Activated CD4-positive, alpha-beta memory T cell treated with anti-CD3 and anti-CD28 coated beads for 36 hours (primary cell): ENCODE measurements around the gene FXYD4. TPM values are rescaled to one million over a fixed set of nuclear protein-coding genes. Genes with fewer than 3 reads are reported as not detected.

ENCODE experiments used
- CTCF ChIA-PET: fragments of 350-600 bp; sonication (Branson Sonifier 250); formaldehyde crosslinking; loops from one replicate; lab custom pipeline; 2021; ENCODE audit warnings: antibody characterized with exemption, inconsistent platforms; lab: Charles Lee
- POLR2A ChIA-PET: fragments of 350-600 bp; sonication (Branson Sonifier 250); formaldehyde crosslinking; loops from one replicate; lab custom pipeline; 2021; ENCODE audit warnings: antibody characterized with exemption; lab: Charles Lee
- DNase-seq: peaks from one replicate; pipeline ENCODE4 v3.0.0-alpha.2; 2020
- H3K27ac Mint-ChIP-seq: one replicate; pipeline ENCODE4 v1.8.0; 2021; ENCODE audit warnings: mixed read lengths
- H3K27me3 Mint-ChIP-seq: one replicate; pipeline ENCODE4 v1.8.0; 2021; ENCODE audit warnings: mixed read lengths
- H3K36me3 Mint-ChIP-seq: one replicate; pipeline ENCODE4 v1.8.0; 2021; ENCODE audit warnings: mixed read lengths
- H3K4me1 Mint-ChIP-seq: one replicate; pipeline ENCODE4 v1.8.0; 2021; ENCODE audit warnings: low read depth, mixed read lengths
- H3K4me3 Mint-ChIP-seq: one replicate; pipeline ENCODE4 v1.8.0; 2021; ENCODE audit warnings: mild to moderate bottlenecking, mixed read lengths
- H3K9me3 Mint-ChIP-seq: one replicate; pipeline ENCODE4 v1.8.0; 2021; ENCODE audit warnings: mixed read lengths
- intact Hi-C: fragments of 100-400 bp; cut with micrococcal nuclease; formaldehyde crosslinking; loops from one replicate; pipeline ENCODE4 v1.15.1; 2023
- total RNA-seq, 2 experiments: library from RNA; stranded (reverse); gene quantifications; one replicate each; pipeline ENCODE4 v1.2.3, GENCODE V29; 2021

The FXYD4 gene
- total RNA-seq, 2 experiments from 2014 or later: not detected

DNA sequence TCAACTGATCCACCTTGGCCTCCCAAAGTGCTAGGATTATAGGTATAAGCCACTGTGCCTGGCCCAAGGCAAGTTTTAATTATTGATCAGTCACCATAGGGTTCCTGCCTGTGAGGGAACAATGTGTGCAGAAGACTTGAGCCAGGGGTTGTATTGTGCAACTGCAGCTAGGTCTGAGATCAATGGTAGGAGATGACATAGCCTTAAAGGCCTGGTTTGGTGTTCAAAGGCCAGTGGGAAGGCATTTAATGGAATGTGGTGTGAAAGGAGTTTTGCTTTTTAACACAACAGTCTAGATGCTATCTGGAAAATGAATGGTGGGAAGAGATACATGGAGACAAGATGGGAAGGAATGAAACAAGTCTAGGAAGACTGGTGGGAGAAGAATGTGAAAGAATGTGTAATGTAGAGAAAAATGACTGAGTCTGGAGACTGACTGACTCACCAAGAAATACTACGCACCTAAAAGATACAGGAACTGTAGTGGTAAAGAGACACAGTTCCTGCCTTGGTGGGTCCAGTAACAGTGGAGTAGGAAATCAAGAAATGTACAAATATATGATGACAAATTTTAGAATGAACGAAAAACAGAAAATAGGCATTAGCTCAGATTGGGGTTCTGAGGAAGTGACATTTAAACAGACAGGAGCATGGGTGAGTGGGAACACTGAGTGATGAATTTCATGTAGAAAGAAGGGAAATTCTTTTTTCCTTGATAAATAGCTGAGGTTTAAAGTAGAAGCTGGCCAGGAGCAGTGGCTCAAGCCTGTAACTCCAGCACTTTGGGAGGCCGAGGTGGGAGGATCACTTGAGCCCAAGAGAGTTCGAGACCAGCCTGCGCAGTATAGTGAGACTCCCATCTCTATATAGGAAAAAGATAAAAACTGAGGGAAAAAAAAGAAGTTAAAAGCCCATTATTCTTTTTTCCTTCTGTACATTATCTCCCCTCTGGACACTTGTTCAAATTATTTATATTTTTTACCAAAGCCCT, 28.2 kb downstream of the FXYD4 start:
- Mint-ChIP-seq H3K27ac (peak overlapping the region; percentile 100), H3K4me3 (peak overlapping the region; percentile 97), H3K27me3 (no peaks in the 10 kb centered on the region), H3K9me3 (no peaks in the 10 kb centered on the region), H3K36me3 (peaks cover 84% of the 10 kb centered on the region), H3K4me1 (peaks cover 59% of the 10 kb centered on the region)
- intact Hi-C loops: loop anchor here (1.0 to 10.0 kb wide), 5 partner anchors 8 to 765 kb away; partner anchors contain the start of genes ZNF239, ZNF33B and ZNF487
- CTCF ChIA-PET: interaction anchor here (1.4 kb wide), 2 partner anchors 20 to 260 kb away, joined by 3 to 4 read pairs; no protein-coding TSS in a partner anchor
- peak; percentile 44 for DNase-seq
- POLR2A ChIA-PET: interaction anchor here (0.6 to 2.9 kb wide), 5 partner anchors 8 to 260 kb away, joined by 3 to 32 read pairs (median 7); partner anchors contain the start of genes HNRNPF and ZNF487

DNA sequence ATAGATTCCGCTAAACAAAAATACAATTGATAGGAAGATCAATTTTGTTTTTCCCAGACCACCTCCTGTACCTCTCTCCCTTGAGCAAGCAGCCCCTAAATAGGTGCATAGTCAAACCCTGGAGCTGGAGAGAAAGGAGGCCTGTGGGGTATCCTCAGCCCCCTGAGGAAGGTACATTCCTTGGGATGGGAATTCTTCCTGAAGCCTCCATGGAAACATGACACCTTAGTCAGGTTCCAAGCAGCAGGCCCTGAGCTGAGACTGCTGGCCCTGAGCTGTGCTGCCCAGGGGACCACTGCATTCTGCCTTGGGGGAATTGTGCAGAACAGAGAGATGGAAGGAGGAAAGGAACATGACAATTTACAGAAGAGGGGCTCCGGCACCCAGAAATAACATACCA, 30.2 kb downstream of the FXYD4 start:
- H3K4me3 Mint-ChIP-seq: peak overlapping the region; percentile 97
- peaks cover 83% of the 10 kb centered on the region for H3K36me3 Mint-ChIP-seq
- CTCF ChIA-PET: interaction anchor here (1.0 to 1.2 kb wide), 2 partner anchors 11 to 35 kb away, joined by 3 to 4 read pairs; partner anchors contain the start of gene ZNF487
- POLR2A ChIA-PET: interaction anchor here (0.7 to 1.5 kb wide), 3 partner anchors 10 to 35 kb away, joined by 3 to 6 read pairs (median 4); partner anchors contain the start of gene ZNF487
- no peak for DNase-seq
- H3K27me3 Mint-ChIP-seq: no peaks in the 10 kb centered on the region
- intact Hi-C loops: loop anchor here (10.0 kb wide), 1 partner anchor 173 kb away; the partner anchor contains the start of gene ZNF239
- no peaks in the 10 kb centered on the region for H3K9me3 Mint-ChIP-seq
- H3K4me1 Mint-ChIP-seq: peaks cover 50% of the 10 kb centered on the region
- peak overlapping the region; percentile 100 for H3K27ac Mint-ChIP-seq

DNA sequence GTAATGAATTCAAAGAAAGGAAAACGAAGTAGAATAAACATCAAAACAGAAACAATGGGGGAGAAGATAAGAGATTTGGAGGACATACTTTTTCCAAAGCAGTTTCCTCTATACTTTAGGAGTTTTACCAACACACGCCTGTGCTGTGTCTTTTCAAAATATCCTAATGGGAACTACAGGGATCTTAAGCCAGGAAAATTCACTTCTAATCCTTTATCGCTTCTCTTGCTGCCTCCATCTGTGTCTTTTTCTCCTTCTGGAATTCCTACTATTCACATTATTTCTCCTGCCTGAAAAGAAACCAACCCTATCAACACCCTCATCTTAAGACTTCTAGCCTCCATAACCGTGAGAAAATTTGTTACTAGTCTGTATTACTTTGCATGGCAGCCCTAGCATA, 30.7 kb downstream of the FXYD4 start:
- intact Hi-C loops: loop anchor here (10.0 kb wide), 1 partner anchor 173 kb away; the partner anchor contains the start of gene ZNF239
- ChIA-PET CTCF (no interaction called here), POLR2A (interaction anchor here (1.5 kb wide), 1 partner anchor 35 kb away, joined by 6 read pairs; the partner anchor contains the start of gene ZNF487)
- Mint-ChIP-seq H3K27me3 (no peaks in the 10 kb centered on the region), H3K4me3 (peak overlapping the region; percentile 97), H3K27ac (peak overlapping the region; percentile 100), H3K9me3 (no peaks in the 10 kb centered on the region), H3K36me3 (peaks cover 83% of the 10 kb centered on the region), H3K4me1 (peaks cover 50% of the 10 kb centered on the region)
- no peak for DNase-seq

DNA sequence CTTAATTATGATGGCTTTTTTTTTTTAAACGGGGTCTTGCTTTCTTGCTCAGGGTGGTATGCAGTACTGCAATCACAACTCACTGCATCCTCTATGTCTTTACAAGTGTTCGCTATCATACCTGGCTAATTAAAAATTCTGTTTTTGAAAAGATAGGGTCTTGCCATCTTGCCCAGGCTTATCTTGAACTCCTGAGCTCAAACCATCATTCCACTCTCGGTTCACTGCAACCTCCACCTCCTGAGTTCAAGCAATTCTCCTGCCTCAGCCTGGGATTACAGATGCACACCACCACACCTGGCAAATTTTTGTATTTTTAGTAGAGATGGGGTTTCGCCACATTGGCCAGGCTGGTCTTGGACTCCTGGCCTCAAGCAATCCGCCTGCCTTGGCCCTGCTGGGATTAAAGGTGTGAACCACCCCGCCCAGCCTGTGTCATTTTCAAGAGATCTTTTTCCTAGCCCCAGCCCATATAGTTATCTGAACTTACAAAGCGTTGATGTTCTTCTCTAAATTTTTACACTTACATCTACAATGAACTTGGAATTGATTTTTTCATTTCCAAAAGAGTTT, 31.5 kb downstream of the FXYD4 start:
- H3K36me3 Mint-ChIP-seq: peaks cover 81% of the 10 kb centered on the region
- H3K27me3 Mint-ChIP-seq: no peaks in the 10 kb centered on the region
- no peaks in the 10 kb centered on the region for H3K9me3 Mint-ChIP-seq
- H3K4me1 Mint-ChIP-seq: peaks cover 50% of the 10 kb centered on the region
- DNase-seq: no peak
- H3K27ac Mint-ChIP-seq: peak overlapping the region; percentile 100
- CTCF ChIA-PET: no interaction called here
- POLR2A ChIA-PET: interaction anchor here (0.7 to 1.2 kb wide), 6 partner anchors 7 to 55 kb away, joined by 3 to 5 read pairs (median 4); no protein-coding TSS in a partner anchor
- intact Hi-C loops: loop anchor here (10.0 kb wide), 1 partner anchor 172 kb away; the partner anchor contains the start of gene ZNF239
- peak overlapping the region; percentile 97 for H3K4me3 Mint-ChIP-seq

DNA sequence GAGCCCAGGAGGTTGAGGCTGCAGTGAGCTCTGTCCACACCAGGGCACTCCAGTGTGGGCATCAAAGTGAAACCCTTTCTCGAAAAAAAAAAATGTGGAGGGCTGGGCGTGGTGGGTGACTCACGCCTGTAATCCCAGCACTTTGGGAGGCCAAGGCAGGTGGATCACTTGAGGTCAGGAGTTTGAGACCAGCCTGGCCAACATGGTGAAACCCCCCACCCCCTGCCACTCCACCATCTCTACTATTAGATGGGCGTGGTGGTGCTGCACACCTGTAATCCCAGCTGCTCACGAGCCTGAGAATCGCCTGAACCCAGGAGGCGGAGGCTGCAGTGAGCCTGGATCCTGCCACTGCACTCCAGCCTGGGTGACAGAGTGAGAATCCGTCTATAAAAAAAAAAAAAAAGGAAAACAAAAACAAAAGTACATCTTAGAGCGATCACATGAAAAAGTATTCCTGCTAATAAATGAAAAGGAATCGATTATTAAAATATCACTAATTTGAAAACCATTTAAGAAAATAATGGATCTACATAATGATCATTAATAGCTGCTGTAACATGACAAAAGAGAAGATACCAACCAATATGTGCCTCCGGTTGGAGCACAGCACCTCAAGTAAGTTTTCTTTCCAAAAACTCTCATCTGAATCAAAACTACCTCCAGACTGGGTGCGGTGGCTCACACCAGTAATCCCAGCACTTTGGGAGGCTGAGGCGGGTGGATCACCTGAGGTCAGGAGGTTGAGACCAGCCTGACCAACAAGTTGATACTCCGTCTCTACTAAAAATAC, 32.7 kb downstream of the FXYD4 start:
- DNase-seq: peak; percentile 45
- H3K9me3 Mint-ChIP-seq: no peaks in the 10 kb centered on the region
- H3K36me3 Mint-ChIP-seq: peaks cover 79% of the 10 kb centered on the region
- intact Hi-C loops: loop anchor here (10.0 kb wide), 1 partner anchor 171 kb away; the partner anchor contains the start of gene ZNF239
- POLR2A ChIA-PET: interaction anchor here (1.0 to 1.2 kb wide), 4 partner anchors 8 to 17 kb away, joined by 3 to 5 read pairs (median 4); no protein-coding TSS in a partner anchor
- peak overlapping the region; percentile 97 for H3K4me3 Mint-ChIP-seq
- H3K27ac Mint-ChIP-seq: peak overlapping the region; percentile 100
- H3K4me1 Mint-ChIP-seq: peaks cover 44% of the 10 kb centered on the region
- H3K27me3 Mint-ChIP-seq: no peaks in the 10 kb centered on the region
- CTCF ChIA-PET: no interaction called here

DNA sequence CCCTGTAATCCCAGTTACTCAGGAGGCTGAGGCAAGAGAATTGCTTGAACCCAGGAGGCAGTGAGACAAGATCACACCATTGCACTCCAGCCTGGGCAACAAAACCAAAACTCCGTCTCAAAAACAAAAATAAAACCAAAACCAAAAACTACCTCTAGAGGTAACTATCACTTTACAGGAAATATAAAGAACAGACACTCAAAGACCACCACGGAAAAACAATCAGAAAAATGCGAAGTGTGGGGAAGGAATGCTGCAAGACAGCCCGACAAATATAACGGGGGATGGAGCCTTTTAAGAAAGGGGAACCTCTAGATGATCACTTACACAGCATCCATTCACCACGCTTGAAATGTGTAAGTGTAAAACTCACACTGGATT, 33.3 kb downstream of the FXYD4 start:
- Mint-ChIP-seq H3K36me3 (peaks cover 76% of the 10 kb centered on the region), H3K9me3 (no peaks in the 10 kb centered on the region), H3K27me3 (no peaks in the 10 kb centered on the region), H3K4me1 (peaks cover 39% of the 10 kb centered on the region), H3K27ac (peak overlapping the region; percentile 100), H3K4me3 (peak overlapping the region; percentile 97)
- DNase-seq: no peak
- intact Hi-C loops: loop anchor here (10.0 kb wide), 1 partner anchor 170 kb away; the partner anchor contains the start of gene ZNF239
- CTCF ChIA-PET: interaction anchor here (0.7 kb wide), 1 partner anchor 608 kb away, joined by 3 read pairs; no protein-coding TSS in a partner anchor
- POLR2A ChIA-PET: interaction anchor here (1.7 to 1.9 kb wide), 3 partner anchors 8 to 15 kb away, joined by 7 to 25 read pairs (median 9); no protein-coding TSS in a partner anchor

DNA sequence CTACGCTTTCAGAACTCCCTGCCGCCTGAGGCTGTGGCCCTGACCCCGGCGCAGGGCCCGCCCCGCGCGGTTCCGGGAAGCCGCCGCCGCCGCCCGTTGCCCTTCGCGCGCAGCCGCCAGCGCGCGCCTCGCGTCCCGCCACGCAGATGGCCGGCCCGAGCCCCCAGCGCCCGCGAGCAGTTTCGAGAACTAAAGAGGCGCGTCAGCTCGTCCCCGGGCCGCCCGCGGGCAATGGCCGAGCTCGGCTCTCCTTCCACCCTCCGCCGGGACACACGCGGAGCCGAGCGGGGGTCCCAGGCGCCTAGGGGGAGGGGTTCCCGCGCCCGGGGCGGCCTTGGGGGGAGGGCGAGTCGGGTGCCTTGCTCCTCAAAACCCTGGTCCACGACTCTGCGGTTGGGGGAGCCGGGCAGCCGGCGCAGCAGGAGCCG, 35.7 kb downstream of the FXYD4 start:
- Mint-ChIP-seq H3K4me1 (peaks cover 26% of the 10 kb centered on the region), H3K27me3 (no peaks in the 10 kb centered on the region), H3K36me3 (peaks cover 55% of the 10 kb centered on the region), H3K4me3 (peak overlapping the region; percentile 97), H3K9me3 (no peaks in the 10 kb centered on the region), H3K27ac (peak overlapping the region; percentile 100)
- ChIA-PET POLR2A (interaction anchor here (0.6 to 4.0 kb wide), 11 partner anchors 8 to 268 kb away, joined by 3 to 47 read pairs (median 6); partner anchors contain the start of gene ZNF487), CTCF (interaction anchor here (0.9 to 2.1 kb wide), 5 partner anchors 11 to 54 kb away, joined by 3 to 5 read pairs (median 4); no protein-coding TSS in a partner anchor)
- peak; percentile 66 for DNase-seq
- intact Hi-C loops: loop anchor here (1.0 to 10.0 kb wide), 2 partner anchors 8 to 168 kb away; partner anchors contain the start of gene ZNF239

DNA sequence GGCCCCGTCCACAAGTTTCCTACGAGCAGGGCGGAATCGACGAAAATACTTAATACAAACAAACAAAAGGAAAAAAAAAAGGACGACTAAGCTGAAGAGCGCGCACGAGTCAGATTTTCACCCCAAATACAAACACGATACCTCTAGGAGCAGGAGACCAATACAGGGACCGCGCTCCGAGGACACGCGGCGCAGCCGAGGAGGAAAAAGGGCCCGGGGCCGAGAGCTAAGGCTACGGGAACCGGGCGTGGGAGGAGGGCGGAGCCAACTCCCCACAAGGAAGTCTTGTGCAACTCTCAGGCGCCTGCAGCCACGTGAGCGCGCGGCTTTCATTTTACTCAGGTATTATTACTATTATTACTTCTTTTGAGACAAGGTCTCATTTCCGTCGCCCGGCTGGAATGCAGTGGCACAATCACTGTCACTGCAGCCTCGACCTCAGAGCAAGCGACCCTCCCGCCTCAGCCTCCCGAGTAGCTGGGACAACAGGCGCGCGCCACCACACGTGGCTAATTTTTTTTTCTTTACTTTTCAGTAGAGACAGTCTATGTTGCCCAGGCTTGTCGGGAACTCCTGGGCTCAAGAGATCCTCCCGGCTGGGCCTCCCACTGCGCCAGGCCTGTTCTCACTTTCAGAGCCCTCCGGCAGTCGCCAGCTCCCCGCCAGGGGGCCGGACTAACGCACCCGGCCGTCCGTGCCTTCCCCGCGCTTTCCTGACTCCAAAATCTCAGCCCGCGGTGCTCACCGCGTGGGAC, 36.3 kb downstream of the FXYD4 start:
- Mint-ChIP-seq H3K27ac (peak overlapping the region; percentile 100), H3K4me1 (peaks cover 20% of the 10 kb centered on the region), H3K36me3 (peaks cover 51% of the 10 kb centered on the region), H3K9me3 (no peaks in the 10 kb centered on the region), H3K4me3 (peak overlapping the region; percentile 97), H3K27me3 (no peaks in the 10 kb centered on the region)
- DNase-seq: peak; percentile 95
- ChIA-PET CTCF (interaction anchor here (0.9 to 2.1 kb wide), 5 partner anchors 12 to 54 kb away, joined by 3 to 5 read pairs (median 4); no protein-coding TSS in a partner anchor), POLR2A (interaction anchor here (0.6 to 4.0 kb wide), 13 partner anchors 9 to 268 kb away, joined by 3 to 47 read pairs (median 6); partner anchors contain the start of gene ZNF487)
- intact Hi-C loops: loop anchor here (1.0 to 10.0 kb wide), 4 partner anchors 8 to 269 kb away; partner anchors contain the start of genes CSGALNACT2 and ZNF239

DNA sequence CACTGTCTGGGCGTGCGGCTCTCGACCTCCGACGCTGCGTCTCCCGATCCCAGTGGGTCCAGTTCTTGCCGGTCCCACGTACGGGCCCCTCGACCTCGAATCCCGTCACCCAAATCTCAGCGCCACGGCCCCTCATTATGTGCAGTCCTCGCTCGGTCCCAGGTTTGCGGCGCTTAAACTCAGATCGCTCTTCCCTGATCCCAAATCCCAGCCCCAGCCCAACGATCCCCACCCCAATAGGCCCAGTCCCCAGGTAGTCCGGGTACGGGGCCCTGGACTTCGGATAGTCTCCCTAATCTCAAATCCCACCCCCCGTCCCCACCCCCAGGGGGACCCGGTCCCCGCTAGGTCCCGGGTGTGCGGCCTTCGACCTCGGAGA, 36.9 kb downstream of the FXYD4 start:
- peak overlapping the region; percentile 97 for H3K4me3 Mint-ChIP-seq
- no peaks in the 10 kb centered on the region for H3K27me3 Mint-ChIP-seq
- H3K36me3 Mint-ChIP-seq: peaks cover 45% of the 10 kb centered on the region
- H3K4me1 Mint-ChIP-seq: peaks cover 15% of the 10 kb centered on the region
- CTCF ChIA-PET: interaction anchor here (1.3 to 2.1 kb wide), 3 partner anchors 11 to 53 kb away, joined by 4 to 5 read pairs (median 5); no protein-coding TSS in a partner anchor
- no peak for DNase-seq
- no peaks in the 10 kb centered on the region for H3K9me3 Mint-ChIP-seq
- POLR2A ChIA-PET: interaction anchor here (0.7 to 4.0 kb wide), 8 partner anchors 8 to 47 kb away, joined by 3 to 47 read pairs (median 19); partner anchors contain the start of gene ZNF487
- intact Hi-C loops: loop anchor here (2.0 to 10.0 kb wide), 3 partner anchors 46 to 270 kb away; partner anchors contain the start of genes CSGALNACT2 and ZNF239
- H3K27ac Mint-ChIP-seq: peak overlapping the region; percentile 100
